Measurements from ENCODE around the gene PBX4.

PBX4 gene

GRCh38 chr19:19537075-19538048 lies 81.1 kb downstream of the PBX4 start:
- DNase-seq = no peak

DNA sequence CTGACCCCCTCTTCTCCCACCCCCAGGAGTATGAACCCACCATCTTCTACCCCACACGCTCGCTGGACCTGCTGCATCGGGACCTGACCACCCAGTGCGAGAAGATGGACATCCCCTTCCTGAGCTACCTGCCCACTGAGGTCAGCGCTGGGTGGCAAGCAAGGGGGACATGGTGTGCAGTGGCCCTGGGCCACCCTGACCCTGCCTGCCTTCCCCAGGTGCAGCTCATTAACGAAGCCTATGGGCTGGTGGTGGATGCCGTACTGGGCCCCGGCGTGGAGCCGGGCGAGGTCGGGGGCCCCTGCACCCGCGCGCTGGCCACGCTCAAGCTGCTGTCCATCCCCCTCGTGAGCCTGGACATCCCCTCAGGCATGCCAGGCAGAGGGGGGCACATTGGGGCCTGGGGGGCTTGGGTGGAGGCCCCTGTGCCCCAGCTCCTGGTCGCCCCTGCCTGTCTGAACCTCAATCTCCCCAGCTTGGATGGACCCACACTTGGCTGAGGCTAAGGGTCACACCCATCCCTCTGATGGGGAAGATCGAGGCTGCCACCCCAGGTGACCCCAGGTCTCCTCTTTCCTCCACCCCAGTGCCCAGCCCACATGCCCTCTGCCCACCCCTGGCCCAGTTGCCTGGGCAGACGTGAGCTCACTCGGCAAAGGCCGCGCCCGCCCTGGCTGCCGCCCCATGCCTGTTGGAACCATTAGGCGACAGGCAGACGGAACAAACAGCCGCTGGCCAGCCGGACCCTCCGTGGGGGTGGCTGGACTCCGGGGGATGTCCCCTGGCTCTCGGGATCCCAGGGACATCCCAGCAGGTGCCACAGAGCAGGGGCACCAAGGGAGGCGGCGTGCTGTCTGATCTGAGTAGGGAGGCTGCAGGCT lies 82.9 kb downstream of the PBX4 start:
- no peak for DNase-seq

DNA sequence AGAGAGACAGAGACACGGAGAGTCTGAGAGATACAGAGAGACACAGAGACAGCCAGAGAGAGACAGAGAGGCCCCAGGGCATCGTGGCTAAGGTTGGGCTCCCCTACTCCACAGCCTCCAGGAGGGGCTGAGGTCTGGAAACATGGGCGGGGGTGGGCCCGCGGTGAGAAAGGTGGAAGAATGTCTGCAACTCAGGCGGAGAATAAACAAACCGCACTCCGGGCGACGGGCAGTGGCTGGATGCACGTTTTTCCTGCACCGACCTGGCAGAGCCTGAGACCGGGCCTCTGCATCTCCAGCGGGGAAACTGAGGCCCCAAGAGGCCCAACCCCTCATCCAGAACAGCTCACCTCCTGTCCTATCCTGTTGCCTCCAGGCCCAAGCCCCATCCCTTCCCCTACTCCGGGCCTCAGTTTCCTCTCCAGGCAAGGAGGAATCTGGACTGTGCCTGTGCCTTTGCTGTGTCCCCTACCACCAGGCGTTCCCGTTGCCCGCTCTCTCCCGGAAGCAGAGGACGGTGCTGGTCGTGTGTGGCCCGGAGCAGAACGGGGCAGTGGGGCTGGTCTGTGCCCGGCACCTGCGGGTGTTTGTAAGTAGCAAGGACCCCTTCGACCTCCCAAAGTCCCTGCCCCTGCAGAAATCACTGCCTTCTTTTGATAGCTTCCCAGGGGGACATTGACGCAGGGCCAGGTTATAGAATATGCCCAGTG lies 83.8 kb downstream of the PBX4 start:
- DNase-seq = no peak

- no peak for DNase-seq
Observed at GRCh38 chr19:19533841-19534240, 84.6 kb downstream of the PBX4 start.

GRCh38 chr19:19532806-19533701 lies 85.4 kb downstream of the PBX4 start:
- DNase-seq = no peak

DNA sequence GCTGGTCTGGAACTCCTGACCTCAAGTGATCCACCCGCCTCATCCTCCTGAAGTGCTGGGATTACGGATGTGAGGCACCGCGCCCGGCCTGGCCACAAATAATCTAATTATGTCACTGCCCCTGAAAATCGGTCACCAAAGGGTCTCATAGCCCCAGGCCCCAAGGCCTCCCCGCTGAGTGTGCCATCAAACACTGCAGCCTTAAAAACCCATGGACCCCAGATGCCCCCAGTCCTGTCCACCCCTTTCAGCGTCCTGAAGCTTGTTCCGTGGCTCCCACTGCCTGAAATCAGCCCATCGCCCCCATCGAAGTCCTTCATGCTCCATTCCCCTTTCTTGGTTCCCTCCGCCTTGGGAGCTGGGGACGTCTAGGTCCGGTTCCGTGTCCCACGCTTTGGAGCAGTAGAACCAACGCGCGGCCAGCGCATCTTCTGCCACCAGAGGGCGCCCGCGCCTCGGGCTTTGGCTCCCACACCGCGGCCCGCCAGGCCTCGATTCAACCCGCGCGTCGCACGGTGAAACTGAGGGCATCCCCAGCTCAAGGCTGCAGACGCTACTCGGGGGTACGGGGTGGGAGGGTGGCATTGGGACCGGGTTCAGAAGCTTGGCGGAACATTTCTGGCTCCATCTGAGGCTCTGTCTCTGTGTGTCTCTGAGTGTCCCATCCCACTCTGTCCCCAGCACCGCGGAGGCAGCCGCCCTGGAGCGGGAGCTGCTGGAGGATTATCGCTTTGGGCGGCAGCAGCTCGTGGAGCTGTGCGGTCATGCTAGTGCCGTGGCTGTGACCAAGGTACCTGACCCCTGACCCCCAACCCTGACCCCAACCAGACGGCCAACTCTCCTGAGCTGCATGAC lies 86.3 kb downstream of the PBX4 start:
- DNase-seq = peak; percentile 94

- no peak for DNase-seq
Observed at GRCh38 chr19:19530889-19531288, 87.6 kb downstream of the PBX4 start.

GRCh38 chr19:19530423-19530804 lies 88.1 kb downstream of the PBX4 start:
- DNase-seq = no peak

- no peak for DNase-seq
Observed at GRCh38 chr19:19529783-19530422, 88.6 kb downstream of the PBX4 start.

- no peak for DNase-seq
Observed at GRCh38 chr19:19528721-19529490, 89.6 kb downstream of the PBX4 start, which contains the start of gene YJEFN3. TSS of gene YJEFN3 (plus strand) at chr19:19528911. CDS start at chr19:19528933, 22 bp downstream.

- DNase-seq = no peak
Observed at GRCh38 chr19:19527674-19528625, 90.5 kb downstream of the PBX4 start.

GRCh38 chr19:19527371-19527656 lies 91.2 kb downstream of the PBX4 start:
- no peak for DNase-seq

DNA sequence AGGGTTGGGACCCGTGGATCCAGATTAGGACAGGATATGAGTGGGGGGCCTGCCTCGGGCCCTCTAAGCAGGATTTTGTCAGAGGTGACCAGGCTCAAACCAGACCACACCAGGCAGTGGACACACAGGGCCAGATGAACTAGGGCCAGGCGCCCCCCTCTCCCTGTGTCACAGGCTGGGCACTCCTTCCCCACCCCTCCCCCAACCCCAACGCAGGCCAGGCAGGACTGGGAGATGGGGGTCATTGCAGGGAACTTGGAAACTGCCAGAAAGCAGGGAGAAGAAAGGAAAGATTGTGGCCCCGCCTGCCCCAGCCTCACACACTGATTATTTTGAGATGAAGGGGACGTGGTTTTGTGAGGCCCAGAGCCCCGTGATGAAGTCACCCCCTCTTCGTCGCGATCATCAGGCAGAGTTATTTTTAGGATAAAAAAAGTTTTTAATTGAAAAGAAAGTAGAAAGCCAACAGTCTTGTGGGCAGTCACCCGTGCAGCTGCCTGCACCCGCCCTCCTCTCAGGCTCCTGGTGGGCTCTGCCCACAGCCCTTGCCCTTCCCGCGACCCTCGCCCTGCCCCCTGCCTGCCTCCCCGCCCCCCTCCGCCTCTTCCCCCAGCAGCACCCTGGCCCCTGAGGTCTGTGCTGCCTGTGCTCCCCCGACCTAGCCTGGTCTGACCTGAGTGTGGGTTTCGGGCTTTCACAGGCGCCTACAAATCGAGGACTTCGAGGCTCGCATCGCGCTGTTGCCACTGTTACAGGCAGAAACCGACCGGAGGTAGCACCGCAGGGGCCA lies 91.7 kb downstream of the PBX4 start:
- no peak for DNase-seq

GRCh38 chr19:19525611-19526380 lies 92.7 kb downstream of the PBX4 start:
- DNase-seq = no peak

- DNase-seq = no peak
Observed at GRCh38 chr19:19524053-19524452, 94.4 kb downstream of the PBX4 start.

- DNase-seq = no peak
Observed at GRCh38 chr19:19523177-19523576, 95.3 kb downstream of the PBX4 start.

- DNase-seq = no peak
Observed at GRCh38 chr19:19520989-19521388, 97.5 kb downstream of the PBX4 start.

All from stimulated activated CD8-positive, alpha-beta memory T cell treated with anti-CD3 and anti-CD28 coated beads, Interleukin-4, amount 100 ng/mL, for 48 hours (primary cell).